Keratinocyte (primary cell): ENCODE data around the gene STX10.

Experiments
- CTCF ChIP-seq, 3 experiments: IDR thresholded peaks in 1 of 3; conservative IDR thresholded peaks in 1 of 3; optimal IDR thresholded peaks in 1 of 3; 2 replicates in 2 of 3; 3 replicates in 1 of 3; pipeline versions ENCODE3 to v1.5.1; 2011; ENCODE audit warnings: low read length in 3 of 3, mild to moderate bottlenecking in 3 of 3, moderate library complexity in 2 of 3, control low read depth in 1 of 3, inconsistent platforms in 1 of 3; ENCODE audit not compliant: insufficient read depth in 2 of 3; ENCODE audit errors: extremely low read depth in 1 of 3
- EZH2 ChIP-seq: IDR thresholded peaks from one replicate; pipeline ENCODE4 v1.6.1; 2012; ENCODE audit warnings: inconsistent platforms, mild to moderate bottlenecking, low read length, moderate library complexity

DNA sequence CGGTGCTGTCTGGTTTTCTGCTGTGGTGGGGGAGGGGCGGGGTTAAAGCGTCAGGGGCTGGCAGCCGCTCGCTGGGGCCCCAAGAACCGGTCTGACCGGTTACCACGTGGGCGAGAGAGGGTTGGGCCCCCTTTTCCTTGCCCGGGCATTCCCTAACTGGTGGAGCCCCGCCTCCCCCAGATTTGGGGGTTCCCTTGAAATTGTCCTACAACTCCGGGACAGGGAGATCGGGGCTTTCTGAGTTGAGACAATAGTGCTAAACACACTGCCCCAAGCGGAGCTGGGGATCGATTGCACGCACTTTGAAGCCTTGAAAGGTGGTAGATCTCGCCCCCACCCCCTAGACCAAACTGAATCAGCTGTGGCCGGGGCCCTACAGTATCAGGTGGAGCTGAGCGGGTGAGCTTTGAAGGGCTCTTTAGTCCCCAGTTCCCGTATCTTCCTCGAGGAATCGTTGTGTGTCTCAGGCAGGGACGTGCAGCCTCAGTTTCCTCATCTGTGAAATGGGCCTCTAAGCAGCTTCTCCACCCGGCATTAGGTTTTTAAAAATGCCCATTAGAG, 4.8 kb upstream of the STX10 start:
- TF ChIP-seq CTCF (optimal IDR thresholded peaks at IDR 0.05 in 1 of 3, IDR thresholded peaks at IDR 0.05 in 1 of 3, conservative IDR thresholded peaks at IDR 0.05 in 1 of 3; ENCODE audit: extremely low read depth in 1 of 3, insufficient read depth in 2 of 3, low read length in 3 of 3) (peak in 2 of 3 experiments; percentile 10 to 32), EZH2 (no peak)
